GM19025 (cell line): Measurements from ENCODE around the gene CCNH.

ENCODE experiments used
- ATAC-seq: cut with Tn5 transposase; IDR thresholded peaks from one replicate; pipeline ENCODE4 v1.9.1; 2021; ENCODE audit warnings: mild to moderate bottlenecking, low read depth, moderate library complexity; ENCODE audit not compliant: unreplicated experiment

Gene CCNH

GRCh38 chr5:87404359-87404758, 8.4 kb downstream of the CCNH start:
- ATAC-seq: no peak

- ATAC-seq: no peak
Measured at GRCh38 chr5:87403899-87404298, 8.8 kb downstream of the CCNH start.

- ATAC-seq: no peak
Measured at GRCh38 chr5:87403409-87403808, 9.3 kb downstream of the CCNH start.

GRCh38 chr5:87401626-87402025, 11.1 kb downstream of the CCNH start:
- no peak for ATAC-seq

GRCh38 chr5:87400305-87400899, 12.3 kb downstream of the CCNH start:
- peak; percentile 55 for ATAC-seq

- ATAC-seq: no peak
Measured at GRCh38 chr5:87399720-87400119, 13.0 kb downstream of the CCNH start.

GRCh38 chr5:87398981-87399614, 13.6 kb downstream of the CCNH start:
- ATAC-seq: no peak

GRCh38 chr5:87394411-87395165, 18.1 kb downstream of the CCNH start:
- ATAC-seq: no peak

- no peak for ATAC-seq
Measured at GRCh38 chr5:87393331-87393730, 19.4 kb downstream of the CCNH start.

- ATAC-seq: no peak
Measured at GRCh38 chr5:87392801-87393200, 19.9 kb downstream of the CCNH start.

GRCh38 chr5:87392170-87392569, 20.6 kb downstream of the CCNH start:
- no peak for ATAC-seq

GRCh38 chr5:87390576-87391199, 22.0 kb downstream of the CCNH start:
- ATAC-seq: no peak

GRCh38 chr5:87390075-87390474, 22.7 kb downstream of the CCNH start:
- no peak for ATAC-seq

GRCh38 chr5:87389296-87390034, 23.3 kb downstream of the CCNH start:
- no peak for ATAC-seq

GRCh38 chr5:87388129-87388528, 24.6 kb downstream of the CCNH start:
- ATAC-seq: no peak

- no peak for ATAC-seq
Measured at GRCh38 chr5:87385802-87386201, 26.9 kb downstream of the CCNH start.

GRCh38 chr5:87383216-87383615, 29.5 kb downstream of the CCNH start:
- no peak for ATAC-seq

- ATAC-seq: no peak
Measured at GRCh38 chr5:87382224-87382623, 30.5 kb downstream of the CCNH start.

- no peak for ATAC-seq
Measured at GRCh38 chr5:87372705-87373104, 40.0 kb downstream of the CCNH start.

GRCh38 chr5:87369431-87369830, 43.3 kb downstream of the CCNH start:
- ATAC-seq: no peak

GRCh38 chr5:87368601-87369000, 44.1 kb downstream of the CCNH start:
- ATAC-seq: no peak
